K562 (cell line): ENCODE results near the gene CEP20. TPM values are rescaled to one million over a fixed set of nuclear protein-coding genes. Genes with fewer than 3 reads are reported as not detected.

Source experiments
- ATAC-seq: fragments of 200-7000 bp; cut with Tn5 transposase; 3 replicates; pipeline ENCODE4 v1.9.1; 2020; ENCODE audit warnings: moderate library complexity
- BruUV-seq: library from RNA; stranded (reverse); fragments of 400-500 nt; replicated peaks from 2 replicates; lab custom pipeline; 2021; lab: Mats Ljungman, UMichigan
- CTCF ChIA-PET: fragments of 300-600 bp; formaldehyde crosslinking; extraction: SDS; loops from one replicate; lab custom pipeline; 2021; ENCODE audit warnings: low intra/inter-chr PET ratio; lab: Yijun Ruan, JAX
- POLR2A ChIA-PET: fragments of 300-600, 350-650 bp; sonication (Branson Sonifier 250); formaldehyde crosslinking; extraction: SDS; loops from one replicate; lab custom pipeline; 2021; ENCODE audit warnings: antibody characterized with exemption, inconsistent platforms; lab: Yijun Ruan, JAX
- DNase-seq, 4 experiments: peaks; one replicate each; pipeline versions ENCODE4 v3.0.0 to v3.0.0-alpha.2; 2011 to 2018; ENCODE audit warnings: low spot score in 3 of 4, mixed read lengths in 3 of 4; ENCODE audit errors: extremely low read depth in 1 of 4
- FAIRE-seq: peaks from 2 replicates; lab custom pipeline; 2011; peaks lifted over from hg19 to GRCh38; lab: Jason Lieb, UNC
- H2AFZ ChIP-seq: 2 replicates; pipeline ENCODE4 v1.6.0; 2011; ENCODE audit warnings: low read depth, low read length, control low read depth, inconsistent platforms
- H3K27ac ChIP-seq: fragments of 200-600 bp; 3 replicates; pipeline ENCODE4 v1.8.0; 2011; ENCODE audit warnings: low read depth, mild to moderate bottlenecking, control low read depth, inconsistent platforms, low read length, moderate library complexity, mixed read lengths; ENCODE audit errors: extremely low read depth
- H3K27me3 ChIP-seq, 2 experiments: fragments of 300-600 bp in 1 of 2; 2 replicates in 1 of 2; 3 replicates in 1 of 2; pipeline versions ENCODE4 v1.6.0 to v1.8.0; 2011; ENCODE audit warnings: inconsistent platforms in 2 of 2, low read length in 2 of 2, mild to moderate bottlenecking in 1 of 2, mixed read lengths in 1 of 2, moderate library complexity in 1 of 2; ENCODE audit not compliant: control insufficient read depth in 2 of 2, insufficient read depth in 2 of 2
- H3K36me3 ChIP-seq: fragments of 300-600 bp; 3 replicates; pipeline ENCODE4 v1.8.0; 2011; ENCODE audit warnings: mild to moderate bottlenecking, low read length, inconsistent platforms; ENCODE audit not compliant: control insufficient read depth, insufficient read depth
- H3K4me1 ChIP-seq, 2 experiments: fragments of 200-600 bp in 1 of 2; replicated peaks in 1 of 2; 2 replicates in 1 of 2; 3 replicates in 1 of 2; pipeline versions ENCODE4 v1.5.1 to v1.8.0; 2011; ENCODE audit warnings: inconsistent platforms in 2 of 2, low read length in 2 of 2, mild to moderate bottlenecking in 1 of 2, mixed read lengths in 1 of 2, moderate library complexity in 1 of 2; ENCODE audit not compliant: control insufficient read depth in 2 of 2, insufficient read depth in 2 of 2
- H3K4me2 ChIP-seq: 2 replicates; pipeline ENCODE4 v1.6.1; 2011; ENCODE audit warnings: low read length, control low read depth, inconsistent platforms, mixed read lengths; ENCODE audit not compliant: insufficient read depth
- H3K4me3 ChIP-seq: fragments of 200-600 bp; sonication (generic), shearing (Covaris generic); 2 replicates; pipeline ENCODE4 v1.5.1; 2016; ENCODE audit warnings: control low read depth, inconsistent platforms
- H3K79me2 ChIP-seq: fragments of 200-600 bp; 3 replicates; pipeline ENCODE4 v1.8.0; 2011; ENCODE audit warnings: low read length, inconsistent platforms; ENCODE audit not compliant: control insufficient read depth, insufficient read depth
- H3K9ac ChIP-seq, 2 experiments: 2 replicates each; pipeline versions ENCODE4 v1.6.0 to v1.6.1; 2011; ENCODE audit warnings: low read depth in 2 of 2, low read length in 2 of 2, control low read depth in 1 of 2, inconsistent platforms in 1 of 2, mild to moderate bottlenecking in 1 of 2, mixed read lengths in 1 of 2; ENCODE audit not compliant: insufficient read depth in 1 of 2
- H3K9me1 ChIP-seq: one replicate; pipeline ENCODE4 v1.6.0; 2011; ENCODE audit warnings: inconsistent platforms, mild to moderate bottlenecking, low read length, moderate library complexity; ENCODE audit not compliant: control insufficient read depth, insufficient read depth
- H3K9me3 ChIP-seq: replicated peaks from 2 replicates; pipeline ENCODE4 v1.5.1; 2011; ENCODE audit warnings: low read depth, low read length, inconsistent platforms; ENCODE audit not compliant: control insufficient read depth, insufficient read depth
- H4K20me1 ChIP-seq: replicated peaks from 2 replicates; pipeline ENCODE4 v1.6.1; 2011; ENCODE audit warnings: low read length, inconsistent platforms, mixed read lengths; ENCODE audit not compliant: control insufficient read depth, insufficient read depth
- E2F3 ChIP-seq: fragments of 250-450 bp; sonication (Bioruptor Pico); IDR thresholded peaks from 2 replicates; pipeline ENCODE4 v1.4.0; 2020; ENCODE audit warnings: mild to moderate bottlenecking
- JUND ChIP-seq, 2 experiments: IDR thresholded peaks; 2 replicates in 1 of 2; 3 replicates in 1 of 2; pipeline ENCODE4 v1.6.1; 2011; ENCODE audit warnings: borderline replicate concordance in 2 of 2, low read depth in 2 of 2, low read length in 2 of 2, improper control_type of control experiment in 1 of 2, missing biosample characterization in 1 of 2, missing genetic modification characterization in 1 of 2, missing genetic modification reagents in 1 of 2
- PREB ChIP-seq: sonication (generic); formaldehyde crosslinking; IDR thresholded peaks from 2 replicates; pipeline ENCODE4 v1.8.1; 2023; ENCODE audit warnings: mild to moderate bottlenecking, missing genetic modification reagents
- PURB ChIP-seq: sonication (generic); formaldehyde crosslinking; IDR thresholded peaks from 2 replicates; pipeline ENCODE4 v1.9.0; 2021; ENCODE audit warnings: low read depth, mild to moderate bottlenecking, missing genetic modification reagents
- SIN3B ChIP-seq: fragments of 450-650 bp; IDR thresholded peaks from 2 replicates; pipeline ENCODE4 v1.6.1; 2017; ENCODE audit warnings: low read depth, mild to moderate bottlenecking, moderate library complexity
- SPI1 ChIP-seq: IDR thresholded peaks from 2 replicates; pipeline ENCODE4 v1.6.1; 2011; ENCODE audit warnings: low read depth, low read length, control low read depth, borderline replicate concordance
- SRF ChIP-seq, 2 experiments: fragments of 250-450, 450-650 bp in 1 of 2; sonication (Bioruptor Pico) in 1 of 2; sonication (generic) in 1 of 2; formaldehyde crosslinking; IDR thresholded peaks; 2 replicates each; pipeline versions ENCODE4 v1.5.0 to v1.5.1; 2020 to 2022; ENCODE audit warnings: mild to moderate bottlenecking in 1 of 2, missing genetic modification reagents in 1 of 2
- TRIM28 ChIP-seq: fragments of 450-650 bp; IDR thresholded peaks from 2 replicates; pipeline ENCODE4 v1.6.1; 2017
- ZNF133 ChIP-seq: fragments of 250-450 bp; sonication (Bioruptor Pico); IDR thresholded peaks from 2 replicates; pipeline ENCODE4 v1.4.0; 2020; ENCODE audit warnings: mild to moderate bottlenecking
- whole genome bisulfite sequencing: fragments of 100-300 bp; shearing (Covaris generic); methylation state at CpG from one replicate; pipeline ENCODE4 v1.1.6; 2016; ENCODE audit warnings: low coverage, mixed read lengths; ENCODE audit not compliant: insufficient coverage; ENCODE audit errors: missing lambda C conversion rate; 5-methylcytosine and 5-hydroxymethylcytosine counted together
- in situ Hi-C: fragments of 300-500 bp; cut with MboI; formaldehyde crosslinking; loops from 4 replicates; pipeline ENCODE4 v1.15.0; 2018; ENCODE audit warnings: inconsistent platforms, mixed read lengths
- intact Hi-C: fragments of 100-400 bp; cut with micrococcal nuclease; formaldehyde crosslinking; loops from 2 replicates; pipeline ENCODE4 v1.14.2; 2022
- polyA plus RNA-seq, 8 experiments: library from polyadenylated mRNA; depleted of rRNA in 4 of 8; stranded (reverse) in 5 of 8; unstranded in 3 of 8; fragments of >200 nt; fragmentation: Nextera tagmentation in 2 of 8; fragmentation: Illumina TruSeq in 1 of 8; extraction: Ambion mirVana in 2 of 8; extraction: Trizol in 1 of 8; gene quantifications; 2 replicates each; pipeline versions ENCODE4 v1.2.1 to v1.2.3, GENCODE V29; 2011 to 2014; ENCODE audit warnings: inconsistent platforms in 1 of 8, missing spikeins in 1 of 8
- total RNA-seq, 7 experiments: library from RNA; depleted of rRNA in 6 of 7; stranded (reverse); fragments of >200 nt in 6 of 7; fragmentation: Illumina TruSeq in 2 of 7; extraction: Trizol in 2 of 7; gene quantifications; 2 replicates each; pipeline versions ENCODE4 v1.2.1 to v1.2.3, GENCODE V29; 2011 to 2021; ENCODE audit warnings: low replicate concordance in 1 of 7
- TF ChIP-seq, protein P1 (sequence below): fragments of 250-450 bp; sonication (Bioruptor Pico); IDR thresholded peaks from 2 replicates; pipeline ENCODE4 v1.5.1; 2021; ENCODE audit warnings: mild to moderate bottlenecking
- TF ChIP-seq, protein P2 (sequence below): fragments of 450-650 bp; formaldehyde crosslinking; conservative IDR thresholded peaks from 2 replicates; pipeline ENCODE4 v1.4.0; 2022; ENCODE audit warnings: mild to moderate bottlenecking, missing genetic modification characterization
- TF ChIP-seq, protein P3 (sequence below), 2 experiments: fragments of 150-350 bp in 1 of 2; IDR thresholded peaks; 2 replicates each; pipeline ENCODE4 v1.6.1; 2012 to 2016; ENCODE audit warnings: low read depth in 2 of 2, low read length in 2 of 2, mild to moderate bottlenecking in 1 of 2, moderate library complexity in 1 of 2

CEP20 gene
- total and polyA plus RNA-seq, 9 of the 15 experiments (the other 6 are each of a cell fraction or from before 2014, with no cell fraction given) = 41.3 to 150 (median 104) TPM

DNA sequence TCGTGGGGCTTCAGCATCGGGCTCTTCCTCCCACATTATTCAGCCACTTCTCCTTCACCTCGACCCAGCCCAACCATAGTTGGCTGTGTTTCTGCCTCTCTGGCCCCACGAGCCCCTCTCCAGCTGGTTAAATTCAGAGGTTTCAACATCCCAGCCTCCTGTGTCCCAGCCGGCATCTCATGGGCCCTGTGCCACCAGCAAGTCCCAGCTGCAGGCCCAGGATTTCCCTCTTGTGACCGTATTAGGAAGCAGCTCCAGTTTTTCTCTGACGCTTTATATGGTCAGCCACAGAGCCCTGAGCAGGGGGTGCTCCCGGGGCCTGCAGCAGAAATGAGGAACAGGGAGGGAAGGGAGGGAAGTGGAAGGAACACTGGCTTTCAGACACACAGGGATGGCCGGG is 58.9 kb downstream of the CEP20 start:
- H3K27ac ChIP-seq = no peak overlapping the region
- no peaks in the 10 kb centered on the region for H3K9me3 ChIP-seq
- 10% methylated on average over 8 of the region's 9 CpGs for WGBS
- no peak for ATAC-seq
- ChIA-PET CTCF (no interaction called here), POLR2A (interaction anchor here (0.8 kb wide), 1 partner anchor 33 kb away, joined by 3 read pairs; no protein-coding TSS in a partner anchor)
- no peak overlapping the region for H3K4me2 ChIP-seq
- H3K79me2 ChIP-seq = no peaks in the 10 kb centered on the region
- no peaks in the 10 kb centered on the region for H3K36me3 ChIP-seq
- H3K27me3 ChIP-seq = peaks cover 11 to 48% of the 10 kb centered on the region in 2 experiments; a peak in 4 of 5 replicates
- intact Hi-C loops = no loop called here
- TF ChIP-seq TRIM28 (no peak), ZNF133 (CRISPR knock-in tag) (no peak), SPI1 (0 out of 2 replicates have a peak, but pooled peaks have one; percentile 35), PURB (CRISPR knock-in tag) (no peak), JUND (IDR thresholded peaks at IDR 0.05; ENCODE audit: borderline replicate concordance, low read depth, low read length) (no peak), JUND (tag; IDR thresholded peaks at IDR 0.05; ENCODE audit: borderline replicate concordance, low read depth, low read length) (no peak), SIN3B (no peak), E2F3 (no peak), PREB (CRISPR knock-in tag) (no peak), SRF (CRISPR knock-in tag; IDR thresholded peaks at IDR 0.05) (peak in 1 of 2 experiments; percentile 23; a peak in 1 of 4 replicates)
- TF ChIP-seq, protein P1, sequence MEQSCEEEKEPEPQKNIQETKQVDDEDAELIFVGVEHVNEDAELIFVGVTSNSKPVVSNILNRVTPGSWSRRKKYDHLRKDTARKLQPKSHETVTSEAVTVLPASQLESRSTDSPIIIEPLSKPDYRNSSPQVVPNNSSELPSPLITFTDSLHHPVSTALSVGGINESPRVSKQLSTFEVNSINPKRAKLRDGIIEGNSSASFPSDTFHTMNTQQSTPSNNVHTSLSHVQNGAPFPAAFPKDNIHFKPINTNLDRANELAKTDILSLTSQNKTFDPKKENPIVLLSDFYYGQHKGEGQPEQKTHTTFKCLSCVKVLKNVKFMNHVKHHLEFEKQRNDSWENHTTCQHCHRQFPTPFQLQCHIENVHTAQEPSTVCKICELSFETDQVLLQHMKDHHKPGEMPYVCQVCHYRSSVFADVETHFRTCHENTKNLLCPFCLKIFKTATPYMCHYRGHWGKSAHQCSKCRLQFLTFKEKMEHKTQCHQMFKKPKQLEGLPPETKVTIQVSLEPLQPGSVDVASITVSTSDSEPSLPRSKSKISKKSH (CRISPR knock-in tag) = no peak
- TF ChIP-seq, protein P2, sequence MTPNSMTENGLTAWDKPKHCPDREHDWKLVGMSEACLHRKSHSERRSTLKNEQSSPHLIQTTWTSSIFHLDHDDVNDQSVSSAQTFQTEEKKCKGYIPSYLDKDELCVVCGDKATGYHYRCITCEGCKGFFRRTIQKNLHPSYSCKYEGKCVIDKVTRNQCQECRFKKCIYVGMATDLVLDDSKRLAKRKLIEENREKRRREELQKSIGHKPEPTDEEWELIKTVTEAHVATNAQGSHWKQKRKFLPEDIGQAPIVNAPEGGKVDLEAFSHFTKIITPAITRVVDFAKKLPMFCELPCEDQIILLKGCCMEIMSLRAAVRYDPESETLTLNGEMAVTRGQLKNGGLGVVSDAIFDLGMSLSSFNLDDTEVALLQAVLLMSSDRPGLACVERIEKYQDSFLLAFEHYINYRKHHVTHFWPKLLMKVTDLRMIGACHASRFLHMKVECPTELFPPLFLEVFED (CRISPR knock-in tag) = no peak
- TF ChIP-seq, protein P3, sequence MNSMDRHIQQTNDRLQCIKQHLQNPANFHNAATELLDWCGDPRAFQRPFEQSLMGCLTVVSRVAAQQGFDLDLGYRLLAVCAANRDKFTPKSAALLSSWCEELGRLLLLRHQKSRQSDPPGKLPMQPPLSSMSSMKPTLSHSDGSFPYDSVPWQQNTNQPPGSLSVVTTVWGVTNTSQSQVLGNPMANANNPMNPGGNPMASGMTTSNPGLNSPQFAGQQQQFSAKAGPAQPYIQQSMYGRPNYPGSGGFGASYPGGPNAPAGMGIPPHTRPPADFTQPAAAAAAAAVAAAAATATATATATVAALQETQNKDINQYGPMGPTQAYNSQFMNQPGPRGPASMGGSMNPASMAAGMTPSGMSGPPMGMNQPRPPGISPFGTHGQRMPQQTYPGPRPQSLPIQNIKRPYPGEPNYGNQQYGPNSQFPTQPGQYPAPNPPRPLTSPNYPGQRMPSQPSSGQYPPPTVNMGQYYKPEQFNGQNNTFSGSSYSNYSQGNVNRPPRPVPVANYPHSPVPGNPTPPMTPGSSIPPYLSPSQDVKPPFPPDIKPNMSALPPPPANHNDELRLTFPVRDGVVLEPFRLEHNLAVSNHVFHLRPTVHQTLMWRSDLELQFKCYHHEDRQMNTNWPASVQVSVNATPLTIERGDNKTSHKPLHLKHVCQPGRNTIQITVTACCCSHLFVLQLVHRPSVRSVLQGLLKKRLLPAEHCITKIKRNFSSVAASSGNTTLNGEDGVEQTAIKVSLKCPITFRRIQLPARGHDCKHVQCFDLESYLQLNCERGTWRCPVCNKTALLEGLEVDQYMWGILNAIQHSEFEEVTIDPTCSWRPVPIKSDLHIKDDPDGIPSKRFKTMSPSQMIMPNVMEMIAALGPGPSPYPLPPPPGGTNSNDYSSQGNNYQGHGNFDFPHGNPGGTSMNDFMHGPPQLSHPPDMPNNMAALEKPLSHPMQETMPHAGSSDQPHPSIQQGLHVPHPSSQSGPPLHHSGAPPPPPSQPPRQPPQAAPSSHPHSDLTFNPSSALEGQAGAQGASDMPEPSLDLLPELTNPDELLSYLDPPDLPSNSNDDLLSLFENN (IDR thresholded peaks at IDR 0.05; ENCODE audit: low read depth in 2 of 2, low read length in 2 of 2) = no peak
- H3K9ac ChIP-seq = no peak overlapping the region
- no peaks in the 10 kb centered on the region for H4K20me1 ChIP-seq
- H2AFZ ChIP-seq = no peak overlapping the region
- no peak for FAIRE-seq
- H3K4me1 ChIP-seq = no peaks in the 10 kb centered on the region
- H3K4me3 ChIP-seq = no peak overlapping the region
- in situ Hi-C loops = no loop called here
- no peak for DNase-seq
- BruUV-seq = no TSS peak
- no peaks in the 10 kb centered on the region for H3K9me1 ChIP-seq
